Measurements from ENCODE around the gene ABITRAM. TPM values are rescaled to one million over a fixed set of nuclear protein-coding genes. Genes with fewer than 3 reads are reported as not detected.

Gene ABITRAM
- total and polyA plus RNA-seq, 2 experiments from 2014 or later, result 10.1 to 11.5 TPM

DNA sequence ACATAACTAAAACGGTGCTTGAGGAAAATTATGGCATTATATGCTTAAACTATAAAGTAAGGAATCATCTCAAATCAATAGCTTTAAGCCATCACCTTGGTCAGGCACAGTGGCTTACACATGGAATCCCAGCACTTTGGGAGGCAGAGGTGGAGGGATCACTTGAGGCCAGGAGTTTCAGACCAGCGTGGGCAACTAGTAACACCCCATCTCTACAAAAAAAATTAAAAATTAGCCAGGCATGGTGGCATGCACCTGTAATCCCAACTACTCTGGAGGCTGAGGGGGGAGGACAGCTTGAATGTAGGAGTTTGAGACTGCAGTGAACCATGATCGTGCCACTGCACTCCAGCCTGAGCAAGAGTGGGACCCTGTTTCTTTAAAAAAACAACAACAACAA, 49.5 kb upstream of the ABITRAM start:
- H3K9me3 Mint-ChIP-seq, result no peaks in the 10 kb centered on the region

More for the DNA sequence above, 49.5 kb upstream of the ABITRAM start:
- no peaks in the 10 kb centered on the region for H3K4me1 Mint-ChIP-seq
- Histone ChIP-seq H3F3A (replicated peaks; ENCODE audit: low read depth) (no peaks in the 10 kb centered on the region), H3K9me2 (ENCODE audit: insufficient read depth) (no peaks in the 10 kb centered on the region), H4K20me1 (replicated peaks; ENCODE audit: insufficient read depth) (no peaks in the 10 kb centered on the region; the same call in 1 of the 2 replicates), H3K79me2 (replicated peaks; ENCODE audit: insufficient read depth) (no peaks in the 10 kb centered on the region), H3K4me1 (ENCODE audit: insufficient read depth) (no peaks in the 10 kb centered on the region), H3K27ac (ENCODE audit: low read depth) (no peak overlapping the region), H3K4me3 (no peak overlapping the region), H3K4me2 (no peak overlapping the region), H3K36me3 (ENCODE audit: insufficient read depth) (peaks cover 13% of the 10 kb centered on the region), H3K27me3 (ENCODE audit: insufficient read depth) (no peaks in the 10 kb centered on the region), H2AFZ (no peak overlapping the region)
- TF ChIP-seq CTCF (conservative IDR thresholded peaks at IDR 0.05; ENCODE audit: low read depth in 2 of 2) (no peak), ZNF331 (CRISPR knock-in tag; IDR thresholded peaks at IDR 0.05; ENCODE audit: low read depth) (no peak), STAT1 (IDR thresholded peaks at IDR 0.05; ENCODE audit: unreplicated experiment) (no peak), ZNF114 (CRISPR knock-in tag; IDR thresholded peaks at IDR 0.05) (no peak), CREB1 (CRISPR knock-in tag; IDR thresholded peaks at IDR 0.05; ENCODE audit: low read depth) (no peak), REST (IDR thresholded peaks at IDR 0.05; ENCODE audit: unreplicated experiment) (no peak), EZH2 (IDR thresholded peaks at IDR 0.05; ENCODE audit: low read depth, unreplicated experiment) (no peak), EZH2phosphoT487 (IDR thresholded peaks at IDR 0.05; ENCODE audit: unreplicated experiment) (no peak), POLR2AphosphoS5 (IDR thresholded peaks at IDR 0.05; ENCODE audit: low read depth) (no peak), JUNB (IDR thresholded peaks at IDR 0.05; ENCODE audit: unreplicated experiment) (no peak), NANOG (IDR thresholded peaks at IDR 0.05; ENCODE audit: borderline replicate concordance) (no peak)
- TF ChIP-seq, protein P1, sequence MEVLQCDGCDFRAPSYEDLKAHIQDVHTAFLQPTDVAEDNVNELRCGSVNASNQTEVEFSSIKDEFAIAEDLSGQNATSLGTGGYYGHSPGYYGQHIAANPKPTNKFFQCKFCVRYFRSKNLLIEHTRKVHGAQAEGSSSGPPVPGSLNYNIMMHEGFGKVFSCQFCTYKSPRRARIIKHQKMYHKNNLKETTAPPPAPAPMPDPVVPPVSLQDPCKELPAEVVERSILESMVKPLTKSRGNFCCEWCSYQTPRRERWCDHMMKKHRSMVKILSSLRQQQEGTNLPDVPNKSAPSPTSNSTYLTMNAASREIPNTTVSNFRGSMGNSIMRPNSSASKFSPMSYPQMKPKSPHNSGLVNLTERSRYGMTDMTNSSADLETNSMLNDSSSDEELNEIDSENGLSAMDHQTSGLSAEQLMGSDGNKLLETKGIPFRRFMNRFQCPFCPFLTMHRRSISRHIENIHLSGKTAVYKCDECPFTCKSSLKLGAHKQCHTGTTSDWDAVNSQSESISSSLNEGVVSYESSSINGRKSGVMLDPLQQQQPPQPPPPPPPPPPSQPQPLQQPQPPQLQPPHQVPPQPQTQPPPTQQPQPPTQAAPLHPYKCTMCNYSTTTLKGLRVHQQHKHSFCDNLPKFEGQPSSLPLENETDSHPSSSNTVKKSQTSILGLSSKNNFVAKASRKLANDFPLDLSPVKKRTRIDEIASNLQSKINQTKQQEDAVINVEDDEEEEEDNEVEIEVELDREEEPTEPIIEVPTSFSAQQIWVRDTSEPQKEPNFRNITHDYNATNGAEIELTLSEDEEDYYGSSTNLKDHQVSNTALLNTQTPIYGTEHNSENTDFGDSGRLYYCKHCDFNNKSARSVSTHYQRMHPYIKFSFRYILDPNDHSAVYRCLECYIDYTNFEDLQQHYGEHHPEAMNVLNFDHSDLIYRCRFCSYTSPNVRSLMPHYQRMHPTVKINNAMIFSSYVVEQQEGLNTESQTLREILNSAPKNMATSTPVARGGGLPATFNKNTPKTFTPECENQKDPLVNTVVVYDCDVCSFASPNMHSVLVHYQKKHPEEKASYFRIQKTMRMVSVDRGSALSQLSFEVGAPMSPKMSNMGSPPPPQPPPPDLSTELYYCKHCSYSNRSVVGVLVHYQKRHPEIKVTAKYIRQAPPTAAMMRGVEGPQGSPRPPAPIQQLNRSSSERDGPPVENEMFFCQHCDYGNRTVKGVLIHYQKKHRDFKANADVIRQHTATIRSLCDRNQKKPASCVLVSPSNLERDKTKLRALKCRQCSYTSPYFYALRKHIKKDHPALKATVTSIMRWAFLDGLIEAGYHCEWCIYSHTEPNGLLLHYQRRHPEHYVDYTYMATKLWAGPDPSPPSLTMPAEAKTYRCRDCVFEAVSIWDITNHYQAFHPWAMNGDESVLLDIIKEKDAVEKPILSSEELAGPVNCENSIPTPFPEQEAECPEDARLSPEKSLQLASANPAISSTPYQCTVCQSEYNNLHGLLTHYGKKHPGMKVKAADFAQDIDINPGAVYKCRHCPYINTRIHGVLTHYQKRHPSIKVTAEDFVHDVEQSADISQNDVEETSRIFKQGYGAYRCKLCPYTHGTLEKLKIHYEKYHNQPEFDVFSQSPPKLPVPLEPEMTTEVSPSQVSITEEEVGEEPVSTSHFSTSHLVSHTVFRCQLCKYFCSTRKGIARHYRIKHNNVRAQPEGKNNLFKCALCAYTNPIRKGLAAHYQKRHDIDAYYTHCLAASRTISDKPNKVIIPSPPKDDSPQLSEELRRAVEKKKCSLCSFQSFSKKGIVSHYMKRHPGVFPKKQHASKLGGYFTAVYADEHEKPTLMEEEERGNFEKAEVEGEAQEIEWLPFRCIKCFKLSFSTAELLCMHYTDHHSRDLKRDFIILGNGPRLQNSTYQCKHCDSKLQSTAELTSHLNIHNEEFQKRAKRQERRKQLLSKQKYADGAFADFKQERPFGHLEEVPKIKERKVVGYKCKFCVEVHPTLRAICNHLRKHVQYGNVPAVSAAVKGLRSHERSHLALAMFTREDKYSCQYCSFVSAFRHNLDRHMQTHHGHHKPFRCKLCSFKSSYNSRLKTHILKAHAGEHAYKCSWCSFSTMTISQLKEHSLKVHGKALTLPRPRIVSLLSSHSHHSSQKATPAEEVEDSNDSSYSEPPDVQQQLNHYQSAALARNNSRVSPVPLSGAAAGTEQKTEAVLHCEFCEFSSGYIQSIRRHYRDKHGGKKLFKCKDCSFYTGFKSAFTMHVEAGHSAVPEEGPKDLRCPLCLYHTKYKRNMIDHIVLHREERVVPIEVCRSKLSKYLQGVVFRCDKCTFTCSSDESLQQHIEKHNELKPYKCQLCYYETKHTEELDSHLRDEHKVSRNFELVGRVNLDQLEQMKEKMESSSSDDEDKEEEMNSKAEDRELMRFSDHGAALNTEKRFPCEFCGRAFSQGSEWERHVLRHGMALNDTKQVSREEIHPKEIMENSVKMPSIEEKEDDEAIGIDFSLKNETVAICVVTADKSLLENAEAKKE (CRISPR knock-in tag; IDR thresholded peaks at IDR 0.05), result no peak
- TF ChIP-seq, protein P2, sequence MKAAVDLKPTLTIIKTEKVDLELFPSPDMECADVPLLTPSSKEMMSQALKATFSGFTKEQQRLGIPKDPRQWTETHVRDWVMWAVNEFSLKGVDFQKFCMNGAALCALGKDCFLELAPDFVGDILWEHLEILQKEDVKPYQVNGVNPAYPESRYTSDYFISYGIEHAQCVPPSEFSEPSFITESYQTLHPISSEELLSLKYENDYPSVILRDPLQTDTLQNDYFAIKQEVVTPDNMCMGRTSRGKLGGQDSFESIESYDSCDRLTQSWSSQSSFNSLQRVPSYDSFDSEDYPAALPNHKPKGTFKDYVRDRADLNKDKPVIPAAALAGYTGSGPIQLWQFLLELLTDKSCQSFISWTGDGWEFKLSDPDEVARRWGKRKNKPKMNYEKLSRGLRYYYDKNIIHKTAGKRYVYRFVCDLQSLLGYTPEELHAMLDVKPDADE (IDR thresholded peaks at IDR 0.05), result no peak
- ATAC-seq (no peak), DNase-seq (ENCODE audit: low spot score) (no peak)
- H3K4me3 Mint-ChIP-seq, result no peak overlapping the region
- no peaks in the 10 kb centered on the region for H3K27me3 Mint-ChIP-seq (ENCODE audit: insufficient read depth, low read depth, poor library complexity)
- H3K27ac Mint-ChIP-seq, result no peak overlapping the region
- peaks cover 23% of the 10 kb centered on the region; the same call in 2 of the 3 replicates for H3K36me3 Mint-ChIP-seq (ENCODE audit: low read depth)
